ENCODE data around the gene SUFU. TPM values are rescaled to one million over a fixed set of nuclear protein-coding genes. Genes with fewer than 3 reads are reported as not detected.

The SUFU gene
- total and polyA plus RNA-seq, 7 donors, result 1.2 to 10.5 (median 6.6) TPM

DNA sequence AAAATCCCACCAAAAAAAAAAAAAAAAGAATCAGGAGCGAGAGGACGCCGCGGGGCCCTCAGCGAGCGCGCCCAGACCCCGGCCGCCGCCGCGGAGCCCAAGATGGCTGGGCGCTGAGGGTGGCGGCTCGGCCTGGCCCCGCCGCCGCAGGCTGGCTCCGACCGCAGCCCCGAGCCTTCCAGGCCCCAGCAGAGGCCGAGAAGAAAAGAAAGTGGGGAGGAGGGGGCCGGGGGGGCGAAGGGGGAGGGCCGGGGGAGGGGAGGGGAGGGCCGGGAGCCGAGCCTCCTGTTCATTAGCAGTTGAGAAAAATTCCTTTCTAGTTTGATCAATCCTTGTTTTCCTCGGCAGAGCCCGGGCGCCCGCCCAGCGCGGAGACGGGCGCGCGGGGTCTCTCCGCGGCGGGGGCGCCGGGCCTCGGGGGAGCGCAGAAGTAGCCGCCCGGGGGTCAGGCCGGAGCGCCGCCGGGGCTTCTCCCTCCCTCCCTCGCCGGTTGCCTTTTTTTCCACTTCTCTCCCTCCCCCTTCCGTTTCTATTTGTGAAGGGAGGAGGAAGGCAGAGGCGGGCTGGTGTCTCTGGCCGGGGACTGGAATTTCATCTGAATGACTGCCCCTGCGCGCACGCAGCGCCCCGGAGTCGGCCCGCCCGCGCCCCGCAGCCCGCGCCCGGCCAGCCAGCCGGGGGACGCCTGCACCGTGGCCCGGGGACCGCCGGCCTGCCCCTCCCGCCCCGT lies 139.7 kb downstream of the SUFU start:
- no peaks in the 10 kb centered on the region for H3K36me3 ChIP-seq
- peak overlapping the region; percentile 57 to 97 (median 88) for H3K4me3 ChIP-seq
- H3K27me3 ChIP-seq, result no peaks in the 10 kb centered on the region
- intact Hi-C loops (cut with DNase I), result loop anchor here (2.0 to 10.0 kb wide), 2 partner anchors 141 to 249 kb away; partner anchors contain the start of genes ACTR1A, NFKB2 and SUFU
- 0 to 1% methylated on average over 76 of the region's 76 CpGs for WGBS, 2 donors
- H3K4me1 ChIP-seq, result peaks cover 0 to 38% (median 31%) of the 10 kb centered on the region in 4 donors
- H3K27ac ChIP-seq, result peak overlapping the region; percentile 92 to 100 (median 99)
- peak; percentile 89 for DNase-seq
- TF ChIP-seq, protein P1, sequence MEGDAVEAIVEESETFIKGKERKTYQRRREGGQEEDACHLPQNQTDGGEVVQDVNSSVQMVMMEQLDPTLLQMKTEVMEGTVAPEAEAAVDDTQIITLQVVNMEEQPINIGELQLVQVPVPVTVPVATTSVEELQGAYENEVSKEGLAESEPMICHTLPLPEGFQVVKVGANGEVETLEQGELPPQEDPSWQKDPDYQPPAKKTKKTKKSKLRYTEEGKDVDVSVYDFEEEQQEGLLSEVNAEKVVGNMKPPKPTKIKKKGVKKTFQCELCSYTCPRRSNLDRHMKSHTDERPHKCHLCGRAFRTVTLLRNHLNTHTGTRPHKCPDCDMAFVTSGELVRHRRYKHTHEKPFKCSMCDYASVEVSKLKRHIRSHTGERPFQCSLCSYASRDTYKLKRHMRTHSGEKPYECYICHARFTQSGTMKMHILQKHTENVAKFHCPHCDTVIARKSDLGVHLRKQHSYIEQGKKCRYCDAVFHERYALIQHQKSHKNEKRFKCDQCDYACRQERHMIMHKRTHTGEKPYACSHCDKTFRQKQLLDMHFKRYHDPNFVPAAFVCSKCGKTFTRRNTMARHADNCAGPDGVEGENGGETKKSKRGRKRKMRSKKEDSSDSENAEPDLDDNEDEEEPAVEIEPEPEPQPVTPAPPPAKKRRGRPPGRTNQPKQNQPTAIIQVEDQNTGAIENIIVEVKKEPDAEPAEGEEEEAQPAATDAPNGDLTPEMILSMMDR (IDR thresholded peaks at IDR 0.05), result no peak
- TF ChIP-seq EP300 (IDR thresholded peaks at IDR 0.05), result no peak
- TF ChIP-seq POLR2A (IDR thresholded peaks at IDR 0.05), result peak in 1 of 2 donors; percentile 64
- peak; percentile 23 to 72 (median 62) for TF ChIP-seq POLR2AphosphoS5 (IDR thresholded peaks at IDR 0.05)
- no peaks in the 10 kb centered on the region for H3K9me3 ChIP-seq

DNA sequence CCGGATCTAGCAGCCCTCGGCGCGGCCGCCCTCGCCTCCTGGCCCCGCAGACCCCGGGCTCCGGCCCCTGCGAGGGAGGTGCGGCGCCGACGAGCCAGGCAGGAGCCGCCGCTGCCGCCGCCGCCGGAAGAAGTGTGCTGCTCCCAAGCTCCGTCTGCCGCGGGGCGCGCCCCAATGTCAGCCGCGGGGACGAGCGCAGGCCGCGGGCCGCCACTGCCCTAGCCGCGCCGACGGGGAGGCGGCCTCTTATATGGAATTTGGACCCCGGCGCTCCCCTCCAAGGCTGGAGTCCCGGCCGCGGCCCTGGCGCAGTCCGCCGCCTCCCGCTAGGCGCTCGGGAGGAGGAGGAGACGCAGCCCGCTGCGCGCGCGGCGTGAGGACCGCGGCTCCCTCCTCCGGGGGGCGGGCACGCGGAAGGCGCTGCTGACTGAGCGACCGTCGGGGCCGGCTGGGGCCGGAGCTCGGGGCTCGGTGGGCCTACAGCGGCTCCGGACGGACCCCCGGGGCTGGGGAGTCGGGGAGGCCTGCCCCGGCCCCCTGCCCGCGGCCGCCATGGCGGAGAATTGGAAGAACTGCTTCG lies 140.4 kb downstream of the SUFU start, which contains the start of gene TRIM8:
Gene TRIM8, plus strand, starts transcription at position 414 of the 580 bp plus-strand sequence. Its CDS starts 139 bp downstream, at position 553.
- Histone ChIP-seq H3K9me3 (no peaks in the 10 kb centered on the region), H3K4me1 (peaks cover 0 to 44% (median 37%) of the 10 kb centered on the region in 4 donors), H3K36me3 (no peaks in the 10 kb centered on the region), H3K27ac (peak within 1 kb of the TSS; percentile 92 to 100 (median 99)), H3K27me3 (no peaks in the 10 kb centered on the region), H3K4me3 (peak within 1 kb of the TSS; percentile 57 to 97 (median 88))
- no peak for DNase-seq
- 0 to 1% methylated on average over 80 of the region's 80 CpGs for WGBS, 2 donors
- intact Hi-C loops (cut with DNase I), result loop anchor here (2.0 to 10.0 kb wide), 2 partner anchors 141 to 249 kb away; partner anchors contain the start of genes ACTR1A, NFKB2 and SUFU
- TF ChIP-seq POLR2A (IDR thresholded peaks at IDR 0.05) (no peak), POLR2AphosphoS5 (IDR thresholded peaks at IDR 0.05) (peak in 3 of 4 donors; percentile 43 to 71 (median 67)), EP300 (IDR thresholded peaks at IDR 0.05) (no peak)
- TF ChIP-seq, protein P1 (IDR thresholded peaks at IDR 0.05), result no peak

DNA sequence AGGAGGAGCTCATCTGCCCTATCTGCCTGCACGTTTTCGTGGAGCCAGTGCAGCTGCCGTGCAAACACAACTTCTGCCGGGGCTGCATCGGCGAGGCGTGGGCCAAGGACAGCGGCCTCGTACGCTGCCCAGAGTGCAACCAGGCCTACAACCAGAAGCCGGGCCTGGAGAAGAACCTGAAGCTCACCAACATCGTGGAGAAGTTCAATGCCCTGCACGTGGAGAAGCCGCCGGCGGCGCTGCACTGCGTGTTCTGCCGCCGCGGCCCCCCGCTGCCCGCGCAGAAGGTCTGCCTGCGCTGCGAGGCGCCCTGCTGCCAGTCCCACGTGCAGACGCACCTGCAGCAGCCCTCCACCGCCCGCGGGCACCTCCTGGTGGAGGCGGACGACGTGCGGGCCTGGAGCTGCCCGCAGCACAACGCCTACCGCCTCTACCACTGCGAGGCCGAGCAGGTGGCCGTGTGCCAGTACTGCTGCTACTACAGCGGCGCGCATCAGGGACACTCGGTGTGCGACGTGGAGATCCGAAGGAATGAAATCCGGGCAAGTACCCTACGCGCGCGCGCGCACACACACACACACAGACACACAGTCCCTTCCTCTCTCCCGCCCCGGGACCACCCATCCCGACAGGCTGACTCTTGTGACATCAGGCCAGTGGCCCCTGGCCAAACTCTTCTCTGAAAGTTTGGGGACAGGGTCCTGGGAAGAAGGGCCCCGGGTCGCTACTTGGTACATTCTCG lies 141.0 kb downstream of the SUFU start:
- Histone ChIP-seq H3K4me3 (peak overlapping the region; percentile 57 to 97 (median 88)), H3K9me3 (no peaks in the 10 kb centered on the region), H3K27ac (peak overlapping the region; percentile 92 to 100 (median 99)), H3K36me3 (no peaks in the 10 kb centered on the region), H3K4me1 (peaks cover 0 to 51% (median 44%) of the 10 kb centered on the region in 4 donors), H3K27me3 (no peaks in the 10 kb centered on the region)
- intact Hi-C loops (cut with DNase I), result loop anchor here (2.0 to 10.0 kb wide), 2 partner anchors 142 to 250 kb away; partner anchors contain the start of genes ACTR1A, NFKB2 and SUFU
- DNase-seq, result peak; percentile 94
- TF ChIP-seq, protein P1 (IDR thresholded peaks at IDR 0.05), result peak; percentile 53 to 69 (median 66)
- TF ChIP-seq POLR2AphosphoS5 (IDR thresholded peaks at IDR 0.05), result peak; percentile 27 to 72 (median 64)
- TF ChIP-seq EP300 (IDR thresholded peaks at IDR 0.05), result no peak
- 0% methylated on average over 62 of the region's 62 CpGs for WGBS, 2 donors

DNA sequence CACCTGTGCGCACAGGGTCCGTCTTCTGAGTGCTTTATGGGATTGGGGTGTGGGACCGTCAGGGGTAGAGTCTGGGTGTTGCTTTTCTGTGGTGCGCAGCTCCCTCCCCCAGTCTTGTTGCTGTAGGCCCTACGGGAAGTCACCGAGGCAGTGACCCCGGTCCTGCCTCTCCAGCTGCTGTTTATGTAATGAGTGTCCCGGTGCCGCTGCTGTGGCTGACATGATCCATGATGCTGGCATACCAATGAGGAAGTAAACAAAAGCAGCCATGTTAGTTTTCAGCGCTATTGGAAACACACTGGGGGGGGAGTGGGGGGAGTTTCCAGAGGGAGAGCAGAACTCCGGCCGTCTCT lies 141.6 kb downstream of the SUFU start:
- Histone ChIP-seq H3K4me3 (peak overlapping the region; percentile 57 to 97 (median 88)), H3K9me3 (no peaks in the 10 kb centered on the region), H3K36me3 (no peaks in the 10 kb centered on the region), H3K27ac (peak overlapping the region; percentile 92 to 100 (median 99)), H3K27me3 (no peaks in the 10 kb centered on the region), H3K4me1 (peaks cover 0 to 56% (median 49%) of the 10 kb centered on the region in 4 donors)
- 0% methylated on average over 12 of the region's 12 CpGs for WGBS, 2 donors
- intact Hi-C loops (cut with DNase I), result loop anchor here (2.0 to 10.0 kb wide), 2 partner anchors 143 to 251 kb away; partner anchors contain the start of genes ACTR1A, NFKB2 and SUFU
- peak; percentile 93 for DNase-seq
- TF ChIP-seq POLR2A (IDR thresholded peaks at IDR 0.05) (no peak), EP300 (IDR thresholded peaks at IDR 0.05) (no peak), POLR2AphosphoS5 (IDR thresholded peaks at IDR 0.05) (peak in 1 of 4 donors; percentile 53)
- TF ChIP-seq, protein P1 (IDR thresholded peaks at IDR 0.05), result no peak

All from sigmoid colon (tissue), 7 donors.